Right ventricle myocardium inferior (tissue), 1 donor: ENCODE data around the gene IGLL1. TPM values are rescaled to one million over a fixed set of nuclear protein-coding genes. Genes with fewer than 3 reads are reported as not detected.

Source experiments
- ATAC-seq: fragments of 200-7000 bp; cut with Tn5 transposase; one replicate; pipeline ENCODE4 v1.9.1; 2020; ENCODE audit warnings: mild to moderate bottlenecking, moderate library complexity
- DNase-seq: peaks from one replicate; pipeline ENCODE4 v3.0.0; 2021; ENCODE audit errors: missing footprints
- intact Hi-C: fragments of 100-400 bp; cut with DNase I; formaldehyde crosslinking; loops from one replicate; pipeline ENCODE4 v1.11.0; 2022
- total RNA-seq: library from RNA; stranded (reverse); fragmentation: NEBNext Ultra II Directional; extraction: Animal tissue kit (Norgen Biotek cat#: 25700); gene quantifications from one replicate; pipeline ENCODE4 v1.2.1, GENCODE V29; 2021
- donor health status: DM: no; HTN: yes; CAD: no; lungs with severe emphysema.

IGLL1 gene
- total RNA-seq, 1 donor from 2014 or later: not detected

DNA sequence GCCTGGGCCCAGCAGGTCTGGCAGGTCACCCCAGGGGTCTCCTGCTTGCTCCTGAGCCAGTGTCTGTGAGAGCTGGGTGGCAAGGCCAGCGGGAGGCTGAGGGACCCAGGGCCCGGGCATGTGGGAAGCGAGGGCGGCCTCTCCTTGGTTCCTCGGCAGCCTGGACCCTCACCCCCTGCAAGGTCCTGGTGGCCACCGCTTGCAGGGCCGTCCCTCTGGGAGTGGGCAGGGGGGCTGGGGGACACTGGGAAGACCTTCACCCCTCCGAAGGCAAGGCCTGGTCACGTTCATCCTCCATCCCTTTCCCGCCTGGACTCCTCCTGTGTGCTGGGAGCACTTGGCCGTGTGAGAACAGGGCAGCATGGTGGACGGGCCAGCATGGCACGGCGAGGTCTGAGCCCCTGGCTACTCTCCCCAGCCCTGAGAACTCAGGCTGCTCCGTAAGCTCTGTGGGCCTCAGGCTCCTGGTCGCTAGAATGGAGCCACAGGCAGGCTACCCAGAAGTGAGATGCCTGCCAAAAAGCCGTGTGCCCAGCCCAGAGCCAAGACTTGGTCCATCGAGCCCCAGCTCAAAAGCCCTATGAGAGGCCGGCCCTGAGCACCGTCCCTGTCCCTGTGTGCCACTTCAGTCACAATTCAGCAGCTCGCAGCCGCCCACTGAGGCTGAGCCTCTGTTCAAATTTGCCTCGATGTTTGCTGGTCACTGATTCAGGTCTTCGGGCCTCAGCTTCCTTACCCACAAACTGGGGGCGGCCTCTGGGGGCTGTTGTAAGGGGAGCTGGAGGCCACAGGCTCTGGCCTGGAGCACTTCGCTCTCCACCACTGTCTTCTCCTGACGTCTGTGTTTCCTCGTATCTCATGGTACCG, 45.0 kb downstream of the IGLL1 start:
- ATAC-seq (no peak), DNase-seq (no peak)
- intact Hi-C loops: loop anchor here (5.0 to 10.0 kb wide), 3 partner anchors 148 to 360 kb away; no protein-coding TSS in a partner anchor

DNA sequence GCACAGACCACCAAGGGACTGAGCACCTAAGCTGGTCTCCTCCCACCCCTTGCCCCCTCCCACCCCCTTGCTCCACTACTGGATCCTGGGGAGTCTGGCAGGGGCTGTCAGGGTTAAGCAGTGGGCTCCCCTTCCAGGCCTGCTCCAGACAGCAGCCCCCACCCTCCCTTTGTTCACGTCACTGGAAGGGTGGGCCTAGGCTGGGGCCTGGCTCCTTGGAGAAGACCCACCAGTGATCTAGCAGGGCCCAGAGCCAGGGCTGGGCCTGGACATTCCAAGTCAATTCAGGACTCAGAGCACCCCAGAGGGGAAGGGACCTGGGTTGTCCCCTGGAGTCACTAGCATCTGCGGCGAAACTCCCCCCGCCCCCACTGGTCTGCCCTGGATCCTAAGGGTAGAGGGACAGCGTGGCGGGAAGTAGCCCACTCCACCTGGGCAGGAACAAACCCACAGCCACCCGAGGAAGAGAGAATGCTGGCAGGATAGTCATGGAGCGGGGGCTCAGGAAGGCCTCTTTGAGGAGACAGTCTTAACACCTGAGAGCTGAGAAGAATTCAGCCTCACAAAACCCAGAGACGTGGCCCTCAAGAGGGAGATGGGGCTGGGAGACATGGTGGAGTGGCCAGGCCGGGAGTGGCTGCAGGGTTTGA, 45.8 kb downstream of the IGLL1 start:
- no peak for DNase-seq
- intact Hi-C loops: loop anchor here (10.0 kb wide), 1 partner anchor 360 kb away; no protein-coding TSS in a partner anchor

DNA sequence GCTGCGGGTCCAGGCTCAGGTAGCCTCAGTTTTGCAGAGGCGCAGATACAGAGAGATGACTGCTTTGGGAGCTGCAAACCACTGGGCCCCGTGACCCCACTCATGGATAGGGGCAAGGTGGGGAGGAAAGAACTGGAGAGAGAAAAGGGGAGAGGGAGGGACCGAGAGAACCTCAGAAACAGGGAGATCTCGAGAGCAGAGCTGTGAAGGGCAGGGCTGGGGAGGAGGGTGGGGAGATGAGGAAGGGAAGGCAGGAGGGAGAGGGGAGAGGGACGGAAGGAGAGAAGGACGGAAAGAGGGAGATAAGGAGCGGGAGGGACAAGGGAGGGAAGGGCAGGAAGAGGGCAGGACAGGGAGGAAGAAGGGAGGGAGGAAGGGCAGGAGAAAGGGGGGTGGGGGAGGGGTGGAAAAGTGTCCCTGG, 46.3 kb downstream of the IGLL1 start:
- ATAC-seq: no peak
- intact Hi-C loops: loop anchor here (10.0 kb wide), 1 partner anchor 359 kb away; no protein-coding TSS in a partner anchor

More for the DNA sequence above, 45.8 kb downstream of the IGLL1 start:
- ATAC-seq: no peak

DNA sequence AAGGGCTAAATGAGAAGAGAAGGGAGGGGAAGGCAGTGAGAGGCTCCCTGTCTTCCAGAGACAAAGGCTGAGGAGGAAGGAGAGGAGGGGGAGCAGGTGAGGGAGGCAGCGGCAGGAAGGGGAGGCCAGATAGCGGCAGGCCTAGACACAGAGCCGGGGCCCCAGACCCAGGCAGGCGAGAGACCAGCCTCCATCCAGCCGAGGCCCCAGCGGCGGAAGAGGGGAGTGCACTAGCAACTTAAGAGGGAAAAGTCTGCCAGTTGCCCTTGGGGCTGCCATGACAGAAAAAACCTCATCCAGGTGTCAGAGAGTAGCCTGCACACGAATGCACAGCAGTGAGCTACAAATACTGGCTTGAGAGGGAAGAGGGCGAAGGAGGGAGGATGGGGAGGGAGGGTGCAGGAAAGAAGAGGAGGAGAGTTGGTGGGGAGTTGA, 46.7 kb downstream of the IGLL1 start:
- no peak for DNase-seq
- intact Hi-C loops: loop anchor here (10.0 kb wide), 1 partner anchor 359 kb away; no protein-coding TSS in a partner anchor
- no peak for ATAC-seq

More for the DNA sequence above, 46.3 kb downstream of the IGLL1 start:
- no peak for DNase-seq

DNA sequence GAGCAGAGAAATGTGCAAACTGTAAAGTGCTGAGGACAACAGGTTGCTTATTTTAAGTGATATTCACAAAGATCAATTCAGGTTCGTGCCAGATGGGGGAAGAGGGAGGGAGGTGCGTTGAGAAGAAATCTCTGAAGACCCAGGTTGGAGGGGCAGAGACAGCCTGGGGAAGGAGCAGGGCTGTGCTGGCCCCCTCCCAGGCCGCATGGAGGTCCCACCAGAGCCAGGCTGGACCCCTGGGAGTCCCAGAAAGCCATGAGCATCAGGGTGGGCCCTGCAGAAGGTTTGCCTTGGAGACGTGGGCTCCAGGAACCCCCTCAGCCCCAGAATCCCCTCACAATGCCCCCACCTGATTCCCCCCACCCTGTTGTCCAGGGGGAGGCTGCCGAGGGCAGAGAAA, 47.4 kb downstream of the IGLL1 start:
- ATAC-seq (no peak), DNase-seq (no peak)
- intact Hi-C loops: loop anchor here (10.0 kb wide), 1 partner anchor 358 kb away; no protein-coding TSS in a partner anchor

DNA sequence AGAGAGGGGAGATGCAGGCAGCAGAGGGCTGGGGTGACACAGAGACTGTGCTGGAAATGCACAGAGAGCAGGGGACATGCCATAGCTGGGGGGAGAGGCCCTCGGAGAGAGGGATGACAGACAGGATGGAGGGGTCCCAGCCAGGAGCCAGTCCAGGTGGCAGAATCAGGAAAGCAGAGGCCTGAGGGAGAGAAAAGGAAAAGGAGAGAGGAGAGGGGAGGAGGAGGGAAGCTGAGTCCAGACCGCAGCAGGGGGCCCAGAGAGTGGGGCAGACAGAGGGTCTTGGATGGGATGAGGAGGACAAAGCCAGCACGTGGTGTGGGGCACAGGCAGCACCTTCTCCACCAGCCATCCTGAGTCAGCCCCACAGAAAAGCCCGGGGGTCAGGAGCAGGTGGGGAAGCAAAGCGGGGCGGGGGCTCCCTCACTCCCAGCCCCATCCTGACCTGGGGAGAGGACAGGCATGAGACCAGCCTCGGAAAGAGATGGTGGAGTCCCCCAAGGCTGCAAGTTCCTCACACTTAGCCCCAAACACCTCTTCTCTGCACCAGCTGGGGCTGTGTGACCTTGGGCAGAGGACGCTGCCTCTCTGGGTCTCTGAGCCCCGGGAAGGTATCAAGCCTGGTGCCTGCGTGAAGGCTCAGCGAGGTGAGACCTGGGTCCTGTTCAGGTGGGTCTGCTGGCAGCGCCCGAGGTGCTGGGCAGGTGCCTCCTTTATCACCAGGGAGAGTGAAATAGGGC, 48.0 kb downstream of the IGLL1 start:
- DNase-seq (no peak), ATAC-seq (no peak)
- intact Hi-C loops: loop anchor here (10.0 kb wide), 1 partner anchor 357 kb away; no protein-coding TSS in a partner anchor

DNA sequence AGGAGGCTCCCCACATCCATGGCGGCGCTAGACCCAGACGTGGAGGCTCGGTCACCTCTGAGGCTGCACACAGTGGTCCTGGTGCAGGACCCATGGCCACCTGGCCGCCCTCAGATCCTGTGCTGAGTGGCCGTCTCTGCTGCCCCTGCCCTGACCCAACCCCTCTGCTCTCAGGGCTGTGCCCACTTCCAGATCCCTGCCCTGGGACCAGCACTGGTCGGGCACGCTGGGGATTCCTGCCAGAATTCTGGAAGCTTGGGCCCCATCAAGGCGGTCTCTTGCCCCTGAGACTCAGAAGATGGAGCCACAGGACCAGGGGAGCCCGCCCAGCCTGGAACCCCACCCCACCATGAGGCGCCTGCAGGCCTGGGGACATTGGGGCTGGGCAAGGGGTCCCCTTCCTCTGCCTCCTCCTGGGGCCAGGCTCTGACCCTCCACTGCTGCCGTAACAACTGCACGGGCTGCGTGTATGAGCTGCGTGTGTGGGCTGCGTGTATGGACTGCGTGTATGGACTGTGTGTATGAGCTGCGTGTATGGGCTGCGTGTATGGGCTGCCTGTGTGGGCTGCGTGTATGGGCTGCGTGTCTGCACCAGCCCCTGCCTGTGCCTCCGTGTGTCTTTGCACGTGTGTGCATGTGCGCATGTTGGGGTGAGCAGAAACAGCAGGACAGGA, 48.7 kb downstream of the IGLL1 start:
- intact Hi-C loops: loop anchor here (10.0 kb wide), 1 partner anchor 357 kb away; no protein-coding TSS in a partner anchor
- no peak for ATAC-seq

DNA sequence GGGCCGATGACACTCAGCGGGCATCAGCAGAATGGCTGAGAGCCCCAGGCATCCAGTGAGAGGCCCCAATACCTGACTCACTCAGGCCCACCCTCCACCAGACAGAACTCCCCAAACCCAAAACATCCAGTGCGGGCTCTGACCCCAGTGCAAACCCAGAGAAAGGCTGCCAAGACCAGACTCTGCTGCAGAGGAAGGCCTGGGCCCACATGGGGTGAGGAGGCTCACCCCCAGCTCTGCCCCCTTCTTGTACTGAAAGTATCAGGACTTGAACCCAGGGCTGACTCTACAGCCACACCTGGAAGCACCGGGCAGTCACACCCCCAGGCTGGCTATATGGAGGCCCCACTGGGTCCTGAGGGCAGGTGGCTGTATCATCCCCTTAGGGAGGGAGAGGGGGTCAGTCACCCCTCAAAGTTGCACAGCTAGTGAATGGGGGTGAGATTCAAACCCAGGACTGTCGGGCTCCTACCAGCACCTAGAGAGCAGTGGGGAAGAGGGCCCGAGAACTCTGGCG, 49.3 kb downstream of the IGLL1 start:
- ATAC-seq: no peak
- DNase-seq: no peak
- intact Hi-C loops: loop anchor here (10.0 kb wide), 1 partner anchor 356 kb away; no protein-coding TSS in a partner anchor

More for the DNA sequence above, 48.7 kb downstream of the IGLL1 start:
- no peak for DNase-seq

DNA sequence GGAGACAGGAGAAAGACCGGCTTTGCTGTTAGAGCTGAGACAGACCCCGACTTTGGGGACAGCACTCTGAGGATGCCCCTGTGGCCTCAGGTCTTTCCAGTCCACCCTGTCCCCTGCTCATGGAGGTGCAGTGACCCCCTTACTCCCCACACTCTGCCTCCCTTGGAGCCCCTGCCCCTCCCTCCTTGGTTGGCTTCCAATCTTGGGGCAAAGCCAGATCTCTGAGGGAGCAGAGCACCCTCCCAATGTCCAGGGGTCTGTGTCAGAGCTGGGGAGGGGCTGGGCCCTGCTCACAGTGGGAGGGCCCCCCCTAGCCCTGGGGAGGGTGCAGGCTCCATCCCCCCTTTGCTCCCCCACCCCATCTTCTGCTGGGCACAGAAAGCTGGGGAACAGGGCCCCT, 50.0 kb downstream of the IGLL1 start:
- intact Hi-C loops: loop anchor here (10.0 kb wide), 1 partner anchor 355 kb away; no protein-coding TSS in a partner anchor
- no peak for DNase-seq

DNA sequence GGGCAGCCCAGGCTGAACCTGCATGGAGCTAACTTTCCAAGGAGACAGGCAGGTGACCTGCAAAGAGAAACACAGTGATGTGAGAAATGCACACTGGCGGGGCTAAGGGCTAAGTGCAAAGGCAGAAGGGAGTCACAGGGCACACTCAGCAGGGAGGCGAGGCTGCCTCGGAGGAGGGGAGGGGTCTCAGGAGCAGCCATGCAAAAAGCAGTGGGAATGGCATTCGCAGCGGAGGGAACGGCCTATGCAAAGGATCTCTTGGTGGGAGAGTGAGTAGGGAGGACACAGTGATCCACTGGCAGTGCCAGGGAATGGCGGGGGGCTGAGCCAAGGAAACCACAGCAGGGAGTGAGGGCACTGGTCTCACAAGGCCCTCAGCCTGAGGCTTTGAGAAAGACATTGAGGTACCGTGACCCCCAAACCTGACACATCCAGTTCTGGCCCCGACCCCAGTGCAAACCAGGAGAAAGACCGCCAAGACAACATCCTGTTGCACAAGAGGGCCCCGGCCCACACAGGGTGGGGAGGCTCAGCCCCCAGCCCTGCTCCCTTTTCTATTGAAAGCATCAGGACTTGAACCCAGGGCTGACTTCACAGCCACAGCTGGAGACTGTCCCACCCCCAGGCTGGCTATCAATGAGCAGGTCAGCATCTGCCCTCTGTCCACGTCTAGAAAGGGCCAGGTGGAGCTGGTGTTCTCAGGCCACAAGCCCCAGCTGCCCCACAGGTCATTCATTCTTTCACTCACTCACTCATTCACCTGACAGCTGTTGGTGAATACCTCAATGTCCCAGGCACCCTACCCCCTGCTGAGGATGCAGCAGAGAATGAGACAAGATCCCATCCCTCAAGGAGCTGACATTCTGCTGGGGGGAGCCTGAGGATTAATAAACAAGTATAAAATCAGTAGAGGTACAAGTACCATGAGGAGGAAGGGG, 50.7 kb downstream of the IGLL1 start:
- intact Hi-C loops: loop anchor here (10.0 kb wide), 3 partner anchors 105 to 355 kb away; no protein-coding TSS in a partner anchor
- DNase-seq (no peak), ATAC-seq (no peak)

More for the DNA sequence above, 50.0 kb downstream of the IGLL1 start:
- ATAC-seq: no peak

DNA sequence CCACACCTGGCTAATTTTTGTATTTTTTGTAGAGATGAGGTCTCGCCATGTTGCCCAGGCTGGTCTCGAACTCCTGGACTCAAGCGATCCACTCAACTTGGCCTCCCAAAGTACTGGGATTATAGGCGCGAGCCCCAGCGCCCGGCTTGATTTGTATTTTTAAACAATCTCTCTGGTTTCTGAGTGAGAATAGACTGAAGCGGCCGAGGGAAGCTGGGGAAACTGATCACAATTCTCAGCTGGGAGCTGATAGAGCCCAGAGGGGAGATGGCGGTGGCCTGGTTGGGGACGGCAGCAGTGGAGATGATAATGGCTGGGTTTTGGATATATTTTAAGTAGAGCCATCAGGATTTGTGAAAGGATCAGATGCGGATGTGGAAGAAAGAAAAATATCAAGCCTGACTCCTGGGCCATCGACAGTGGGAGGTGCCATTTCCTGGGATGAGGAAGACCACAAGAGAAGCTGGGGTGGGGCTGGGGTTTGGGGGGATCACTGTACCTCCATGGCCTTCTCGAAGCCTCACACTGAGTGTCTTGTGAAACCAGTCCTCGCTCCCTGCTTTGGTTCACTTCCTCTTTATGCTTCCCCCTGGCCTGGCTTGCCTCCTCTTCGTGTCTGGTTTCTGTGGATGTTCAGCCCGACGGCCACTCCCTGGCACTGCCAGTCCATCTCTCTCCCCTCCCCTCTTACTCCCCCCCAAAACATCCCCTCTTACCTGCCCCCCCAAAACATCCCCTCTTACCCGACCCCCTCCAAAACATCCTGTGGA, 51.9 kb downstream of the IGLL1 start:
- DNase-seq (no peak), ATAC-seq (no peak)
- intact Hi-C loops: loop anchor here (10.0 kb wide), 2 partner anchors 103 to 223 kb away; no protein-coding TSS in a partner anchor

DNA sequence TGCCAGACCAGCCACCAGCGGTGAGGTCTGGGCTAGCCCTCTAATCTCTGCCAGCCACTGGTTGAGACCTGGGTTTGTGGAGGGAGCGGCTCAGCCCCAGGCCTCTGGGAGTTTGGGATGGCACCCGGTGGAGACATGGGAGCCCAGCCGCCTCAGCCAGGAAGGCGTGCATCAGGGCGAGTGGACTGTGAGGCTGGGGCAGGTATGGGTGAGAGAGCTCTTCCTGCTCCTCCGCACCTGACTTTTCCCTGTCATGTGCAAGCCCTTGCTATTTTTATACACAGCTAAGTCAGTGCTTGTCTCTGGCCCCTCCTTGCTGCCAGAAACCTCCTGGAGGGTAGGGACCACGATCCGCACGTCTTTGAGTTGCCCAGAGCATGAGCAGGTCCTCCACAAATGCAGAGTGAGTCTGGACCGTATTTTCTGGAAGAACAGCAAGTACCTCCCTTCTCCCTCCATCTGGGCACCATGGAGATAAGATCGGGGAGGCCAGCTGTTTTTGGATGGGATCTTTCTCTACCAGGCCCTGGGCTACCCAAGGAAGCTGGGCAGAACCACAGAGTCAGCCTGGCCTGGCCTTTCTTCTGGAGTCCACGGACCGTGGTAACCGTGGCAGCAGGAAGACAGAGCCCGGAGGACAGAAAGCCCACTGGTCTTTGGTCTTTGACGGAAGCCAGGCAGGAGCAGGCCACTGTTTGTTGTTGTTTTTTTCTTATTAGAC, 53.3 kb downstream of the IGLL1 start:
- intact Hi-C loops: loop anchor here (10.0 kb wide), 2 partner anchors 102 to 222 kb away; no protein-coding TSS in a partner anchor
- DNase-seq (no peak), ATAC-seq (no peak)

DNA sequence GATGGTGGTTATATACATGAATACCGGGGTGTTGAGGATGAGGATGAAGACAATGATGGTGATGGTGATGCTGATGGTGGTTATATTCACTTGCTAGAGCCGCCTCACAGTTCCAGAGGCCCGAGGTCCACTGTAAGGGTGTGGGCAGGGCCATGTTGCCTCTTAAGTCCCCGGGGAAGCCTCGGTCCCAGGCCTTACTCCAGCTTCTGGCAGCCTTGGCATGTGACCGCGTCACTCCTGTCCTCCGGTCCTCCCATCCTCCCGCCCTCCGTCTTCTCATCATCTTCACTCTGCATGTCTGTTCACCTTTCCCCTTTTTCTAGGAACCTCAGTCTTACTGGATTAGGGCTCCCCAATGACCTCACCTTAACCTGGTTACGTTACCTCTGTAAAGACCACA, 54.6 kb downstream of the IGLL1 start:
- no peak for ATAC-seq
- DNase-seq: no peak
- intact Hi-C loops: loop anchor here (10.0 kb wide), 2 partner anchors 101 to 221 kb away; no protein-coding TSS in a partner anchor

DNA sequence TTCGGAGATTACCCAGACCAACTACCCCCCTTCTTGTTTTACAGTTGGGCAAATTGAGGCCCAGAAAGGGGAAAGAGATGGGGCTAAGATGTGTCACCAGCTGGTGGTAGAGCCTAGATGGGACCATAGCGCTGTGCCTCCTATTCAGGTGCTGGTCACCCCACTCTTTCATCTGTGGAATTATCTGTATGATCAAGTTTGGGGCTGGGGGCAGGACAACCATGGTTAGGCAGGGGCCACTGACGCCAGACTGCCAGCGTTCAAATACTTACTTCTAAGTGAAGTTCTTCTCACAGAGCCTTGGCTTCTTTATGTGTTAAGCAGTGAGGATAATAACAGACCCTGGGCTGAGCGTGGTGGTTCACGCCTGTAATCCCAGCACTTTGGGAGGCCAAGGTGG, 55.9 kb downstream of the IGLL1 start:
- intact Hi-C loops: loop anchor here (5.0 to 10.0 kb wide), 3 partner anchors 99 to 323 kb away; no protein-coding TSS in a partner anchor
- DNase-seq (no peak), ATAC-seq (no peak)

DNA sequence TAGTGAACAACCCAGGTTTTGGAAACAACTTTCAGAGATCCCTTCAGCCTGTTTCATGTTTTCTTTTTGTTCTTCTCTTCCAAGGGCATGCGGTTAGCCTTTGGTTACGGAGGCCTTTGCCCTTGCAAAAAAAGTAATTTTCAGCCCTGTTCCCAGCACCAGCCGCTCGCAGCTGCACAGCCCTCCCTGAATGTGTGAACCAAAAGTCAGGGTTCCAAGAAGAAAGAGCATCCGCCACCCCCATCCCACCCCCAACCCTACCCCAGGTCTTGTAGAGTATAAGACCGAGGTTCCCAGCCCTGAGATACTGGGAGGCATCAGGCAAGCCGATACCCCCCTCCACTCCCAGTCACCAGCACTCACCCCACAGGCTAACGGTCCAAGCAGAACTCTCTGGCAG, 56.4 kb downstream of the IGLL1 start:
- ATAC-seq: no peak
- intact Hi-C loops: loop anchor here (5.0 to 10.0 kb wide), 3 partner anchors 99 to 324 kb away; no protein-coding TSS in a partner anchor

More for the DNA sequence above, 56.4 kb downstream of the IGLL1 start:
- no peak for DNase-seq
